Medulla oblongata (tissue), 1 donor: ENCODE data around the gene SYT3.
"Not testable (repeated sequence)": the region's sequence is repeated elsewhere in the genome, so short reads cannot be mapped to it uniquely, and the experiment has no call there.

ENCODE experiments used
- DNase-seq: peaks from one replicate; pipeline ENCODE4 v3.0.0-alpha.2; 2015; ENCODE audit errors: extremely low spot score

SYT3 gene

DNA sequence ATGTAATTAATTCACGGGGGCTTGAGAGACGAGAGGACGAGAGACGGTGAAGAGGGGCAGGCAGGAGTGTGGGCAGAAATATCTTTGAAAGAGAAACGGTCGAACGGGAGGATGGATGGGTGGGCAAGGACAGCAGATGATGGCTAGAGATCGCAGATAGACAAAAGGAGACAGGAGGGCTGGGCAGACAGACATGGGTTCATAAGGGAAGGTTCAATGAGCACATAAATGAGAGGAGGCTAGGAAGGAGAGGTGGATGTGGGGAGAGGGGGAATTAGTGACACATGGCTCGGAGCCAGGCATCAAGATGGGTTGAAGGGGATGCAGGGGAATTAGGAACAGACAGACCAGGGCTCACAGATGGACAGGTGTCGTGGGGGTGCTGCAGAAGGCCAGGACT is 1.1 kb downstream of the SYT3 start:
- DNase-seq, result no peak

DNA sequence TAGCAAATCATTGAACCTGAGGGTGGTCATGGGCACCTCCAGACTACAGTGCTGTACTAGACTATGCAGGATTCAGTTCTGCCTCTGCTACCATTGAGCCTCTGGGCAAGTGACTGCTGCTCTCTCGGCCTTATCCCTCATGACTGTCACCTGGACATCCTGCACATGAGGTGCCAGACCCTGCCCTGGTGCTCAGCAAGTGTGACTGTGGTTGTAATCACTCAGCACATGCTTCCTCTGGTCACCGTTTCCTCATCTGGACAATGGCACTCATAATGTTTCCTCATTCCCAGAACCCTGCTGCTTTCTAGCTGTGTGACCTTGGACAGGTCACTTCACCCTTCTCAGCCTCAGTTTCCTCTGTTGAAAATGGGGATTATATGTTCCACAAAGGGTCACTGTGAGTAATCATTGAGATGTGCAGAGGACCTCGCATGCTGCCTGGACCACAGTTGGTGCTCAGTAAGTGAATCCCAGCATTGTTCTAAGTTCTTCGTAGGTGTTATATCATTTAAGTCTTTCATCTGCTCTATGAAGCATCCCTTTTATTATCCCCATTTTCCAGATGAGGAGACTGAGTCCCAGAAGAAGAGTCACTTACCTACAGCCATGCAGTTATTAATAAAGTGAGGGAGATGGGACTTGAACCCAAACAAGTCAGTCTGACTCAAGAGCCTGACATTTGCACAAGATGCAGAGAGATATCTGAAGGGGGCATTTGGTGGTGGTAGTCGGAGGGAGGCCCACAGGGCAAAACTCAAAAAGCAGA is 3.2 kb downstream of the SYT3 start:
- no peak for DNase-seq

DNA sequence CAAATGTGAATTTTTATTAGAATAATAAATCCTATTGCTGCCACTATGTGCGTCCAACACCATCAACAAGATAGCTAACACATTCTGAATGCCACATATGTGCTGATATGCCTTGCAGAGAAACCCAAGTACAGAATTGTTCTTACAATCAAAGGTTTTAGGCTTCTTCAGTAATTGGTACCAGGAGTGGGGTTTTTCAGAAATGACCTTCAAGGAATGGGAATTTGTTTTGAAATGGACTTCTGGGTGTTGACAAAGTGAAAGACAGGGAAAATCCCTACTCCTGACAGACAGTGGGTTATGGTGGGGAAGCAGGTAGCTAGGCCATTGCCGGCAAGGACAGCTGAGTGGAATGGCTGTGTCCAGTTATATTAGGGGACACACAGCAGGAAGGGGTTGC is 5.7 kb downstream of the SYT3 start:
- DNase-seq, result no peak

DNA sequence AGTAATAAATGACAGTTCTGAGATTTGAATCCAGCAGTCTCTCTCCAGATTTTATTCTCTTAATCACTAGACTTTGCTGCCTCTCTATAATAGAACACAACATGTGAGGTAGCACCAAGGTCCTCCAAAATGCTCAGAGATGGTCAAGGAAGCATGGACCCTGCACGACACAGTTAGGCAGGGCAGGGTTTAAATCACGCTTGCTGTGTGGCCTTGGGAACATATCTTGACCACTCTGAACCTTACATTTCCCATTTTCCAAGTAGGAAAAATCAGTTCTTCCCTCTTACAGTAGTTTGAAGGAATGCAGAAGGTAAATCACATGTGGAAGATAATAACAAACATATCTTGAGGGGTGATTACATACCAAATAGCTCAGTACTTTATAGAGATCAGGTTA is 6.3 kb downstream of the SYT3 start:
- DNase-seq, result no peak

DNA sequence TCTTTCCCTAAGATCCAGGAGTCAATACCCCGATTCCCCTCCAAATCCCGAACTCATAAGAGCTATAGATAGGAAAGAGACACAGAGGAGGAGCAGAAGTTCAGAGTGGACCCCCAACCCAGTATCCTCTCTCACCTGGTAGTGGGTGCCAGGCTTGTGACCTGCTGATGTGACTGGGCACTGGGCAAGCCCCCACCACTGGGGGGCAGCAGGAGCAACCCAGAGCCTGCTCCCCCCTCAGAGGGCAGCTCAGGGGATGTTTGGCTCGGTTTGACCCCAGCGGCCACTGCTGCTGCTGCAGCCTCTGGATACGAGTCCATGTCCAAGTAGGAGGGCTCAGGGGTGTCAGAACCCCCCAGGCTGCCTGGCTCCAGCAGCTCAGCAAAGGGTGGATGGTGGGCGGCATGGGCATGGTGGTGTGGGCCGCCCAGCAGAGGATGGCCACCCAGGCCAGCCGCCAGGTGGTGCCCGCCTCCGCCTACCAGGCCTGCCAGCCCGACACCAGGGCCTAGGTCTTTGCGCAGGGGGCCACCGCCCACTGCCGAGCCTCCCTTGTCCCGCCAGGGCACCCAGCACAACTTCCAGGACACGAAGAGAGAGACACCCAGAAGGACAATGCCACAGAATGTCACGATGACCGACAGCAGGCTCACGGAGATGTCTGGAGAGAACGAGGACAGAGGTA is 7.4 kb downstream of the SYT3 start:
- DNase-seq, result no peak

DNA sequence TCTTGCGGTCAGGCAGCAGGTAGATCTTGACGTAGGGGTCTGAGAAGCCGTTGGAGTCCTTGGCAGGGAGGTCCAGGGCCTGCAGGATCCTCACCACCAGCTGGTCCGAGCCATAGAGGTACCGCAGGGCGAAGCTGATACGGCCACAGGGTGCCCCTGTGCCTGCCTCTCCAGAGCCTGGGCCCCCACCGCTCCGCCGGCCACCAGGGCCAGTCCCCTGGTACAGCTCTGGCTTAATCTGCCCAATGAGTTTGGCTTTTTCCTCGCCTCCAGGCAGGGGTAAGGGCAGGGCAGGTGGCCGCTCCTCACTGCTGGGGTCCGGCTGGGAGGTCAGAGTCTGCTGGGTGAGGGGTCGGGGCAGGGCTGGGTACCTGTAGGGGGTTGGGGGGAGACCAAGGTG is 9.9 kb downstream of the SYT3 start:
- no peak for DNase-seq

DNA sequence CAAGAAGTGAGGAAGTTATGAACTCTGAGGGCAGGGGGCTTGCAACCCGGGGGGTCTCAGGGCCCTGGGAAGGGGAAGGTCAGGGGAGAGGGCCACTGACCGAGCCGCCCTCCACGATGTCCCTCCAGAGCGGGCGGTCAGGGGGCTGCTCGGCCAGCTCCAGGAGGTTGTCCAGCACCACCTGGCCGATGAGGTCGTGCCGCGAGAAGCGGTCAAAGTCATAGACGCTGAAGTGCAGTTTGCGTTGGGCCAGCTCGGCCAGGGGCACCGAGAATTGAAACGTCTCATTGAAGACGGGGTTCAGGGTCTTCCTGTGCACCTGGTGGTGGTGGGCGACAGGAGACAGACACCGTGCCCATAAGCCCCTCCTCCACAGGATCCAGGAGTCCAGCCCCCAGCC is 10.5 kb downstream of the SYT3 start:
- no peak for DNase-seq

DNA sequence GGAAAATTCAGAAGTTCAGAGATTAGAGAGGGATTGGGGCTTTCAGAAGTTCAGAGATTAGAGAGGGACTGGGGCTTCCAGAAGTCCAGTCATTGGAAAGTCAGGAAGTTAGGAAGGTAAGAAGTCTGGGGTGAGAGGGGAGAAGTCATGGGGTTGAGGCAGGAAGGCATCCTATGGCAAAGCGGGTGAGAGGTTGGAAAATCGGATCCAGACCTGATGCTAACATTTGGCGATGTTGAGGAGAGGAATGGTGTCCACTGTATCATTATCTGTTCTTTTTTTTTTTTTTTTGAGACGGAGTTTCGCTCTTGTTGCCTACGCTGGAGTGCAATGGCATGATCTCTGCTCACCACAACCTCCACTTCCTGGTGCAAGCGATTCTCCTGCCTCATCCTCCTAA is 11.1 kb downstream of the SYT3 start:
- DNase-seq, result no peak

DNA sequence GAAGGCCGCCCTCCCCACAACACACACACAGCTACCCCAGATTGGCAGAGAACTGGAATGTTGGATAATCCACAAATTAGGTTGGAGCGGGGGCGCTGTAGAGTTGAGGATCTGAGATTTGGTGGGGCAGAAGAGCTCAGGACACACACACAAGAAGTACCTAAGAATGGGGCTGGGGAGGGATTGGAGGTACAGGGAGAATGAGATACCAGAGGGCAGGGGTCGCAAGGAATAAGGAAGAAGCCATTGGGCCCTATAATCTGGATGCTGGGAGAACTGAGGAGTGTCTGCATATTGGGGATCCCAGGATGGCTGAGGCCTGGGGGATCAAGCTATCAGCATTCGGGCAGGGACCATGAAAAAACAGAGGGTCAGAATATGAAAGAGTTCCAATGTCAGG is 11.5 kb downstream of the SYT3 start:
- no peak for DNase-seq

DNA sequence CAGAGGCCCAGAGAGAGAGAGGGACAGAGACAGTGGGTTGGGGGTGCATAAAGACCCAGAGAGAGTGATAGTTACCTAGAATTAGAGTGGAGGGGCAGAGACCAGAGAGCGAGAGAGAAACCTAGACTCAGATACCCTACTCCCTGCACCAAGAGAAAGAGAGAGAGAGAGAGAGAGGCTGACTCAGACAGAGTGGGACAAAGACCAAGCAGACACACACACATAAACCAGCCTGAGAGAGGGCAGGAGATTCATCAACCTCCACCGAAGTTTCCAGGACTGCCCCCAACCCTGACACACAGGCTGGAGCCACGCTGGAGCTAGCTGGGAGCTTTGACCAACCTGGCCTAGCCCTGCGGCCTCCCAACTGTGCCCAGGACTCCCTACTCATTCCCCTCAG is 12.9 kb downstream of the SYT3 start:
- DNase-seq, result no peak

DNA sequence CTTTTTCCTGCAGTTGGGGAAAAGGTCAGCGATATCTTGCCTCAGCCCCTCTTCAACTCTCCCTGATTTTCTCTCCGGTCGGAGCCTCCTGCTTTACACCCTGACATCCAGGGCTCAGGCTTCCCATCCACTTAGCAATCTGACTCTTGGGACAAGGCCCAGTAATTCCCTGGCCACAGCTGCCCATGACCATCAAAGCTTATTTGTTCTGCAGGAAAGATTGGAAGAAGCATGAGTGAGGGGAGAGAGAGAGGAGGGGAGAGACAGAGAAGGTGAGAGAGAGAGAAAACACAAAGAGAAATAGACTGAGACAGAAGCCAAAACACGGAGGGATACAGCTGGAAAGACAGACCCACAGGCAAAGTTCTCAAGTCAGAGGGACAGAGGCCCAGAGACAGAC is 13.7 kb downstream of the SYT3 start:
- no peak for DNase-seq

DNA sequence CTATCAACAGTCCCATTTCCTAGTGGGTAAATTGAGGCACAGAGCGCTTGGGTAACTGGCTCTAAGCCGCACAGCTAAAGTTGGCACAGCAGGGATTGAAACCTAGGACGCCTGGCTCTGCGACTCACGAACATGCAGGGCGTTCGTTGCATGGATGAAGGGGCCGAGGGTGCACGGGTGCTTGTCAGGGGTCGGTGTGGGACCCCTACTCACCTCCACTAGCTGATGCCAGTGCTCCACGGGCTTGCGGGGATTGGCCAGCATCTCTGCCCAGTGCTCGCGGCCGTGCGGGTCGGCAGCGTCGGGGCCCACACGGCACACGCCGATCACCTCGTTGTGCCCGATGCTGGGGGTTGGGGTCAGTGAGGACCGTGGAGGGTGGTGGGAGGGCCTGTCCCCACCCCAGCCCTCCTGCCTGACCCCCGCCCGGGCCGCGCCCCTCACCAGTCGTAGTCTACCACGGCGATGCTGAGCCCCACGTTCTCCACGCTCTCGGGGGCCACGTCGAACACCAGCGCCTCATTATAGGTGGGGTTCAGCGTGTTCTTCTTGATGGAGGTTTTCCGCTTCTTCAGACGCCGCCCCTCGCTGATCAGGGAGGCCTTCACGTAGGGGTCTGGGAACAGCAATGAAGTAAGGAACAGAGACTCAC is 14.6 kb downstream of the SYT3 start:
- no peak for DNase-seq

DNA sequence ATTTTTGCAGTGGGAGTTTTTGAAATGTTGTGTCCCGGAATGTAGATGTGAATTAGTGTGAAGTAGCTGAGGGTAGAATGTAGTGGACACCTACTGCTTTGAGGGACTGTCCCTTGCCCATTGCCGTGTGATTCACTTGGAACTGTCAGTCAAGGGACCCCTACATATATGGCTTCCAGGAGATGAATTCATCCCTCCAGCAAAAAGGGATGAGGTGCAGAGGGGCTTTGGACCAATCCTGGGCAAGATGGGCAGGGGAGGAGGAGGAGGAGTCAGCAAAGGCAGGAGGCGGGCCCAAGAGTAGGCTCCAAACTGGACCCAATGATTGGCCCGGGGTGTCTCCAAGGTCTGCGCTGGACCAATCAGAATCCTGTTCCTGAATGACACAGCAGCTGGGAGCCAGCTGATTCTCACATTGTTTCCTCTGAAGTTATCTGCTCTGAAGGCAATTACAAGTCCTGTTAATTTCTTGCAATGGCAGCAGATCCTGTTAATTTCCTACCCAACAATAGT is 19.2 kb downstream of the SYT3 start:
- DNase-seq, result not testable (repeated sequence)

DNA sequence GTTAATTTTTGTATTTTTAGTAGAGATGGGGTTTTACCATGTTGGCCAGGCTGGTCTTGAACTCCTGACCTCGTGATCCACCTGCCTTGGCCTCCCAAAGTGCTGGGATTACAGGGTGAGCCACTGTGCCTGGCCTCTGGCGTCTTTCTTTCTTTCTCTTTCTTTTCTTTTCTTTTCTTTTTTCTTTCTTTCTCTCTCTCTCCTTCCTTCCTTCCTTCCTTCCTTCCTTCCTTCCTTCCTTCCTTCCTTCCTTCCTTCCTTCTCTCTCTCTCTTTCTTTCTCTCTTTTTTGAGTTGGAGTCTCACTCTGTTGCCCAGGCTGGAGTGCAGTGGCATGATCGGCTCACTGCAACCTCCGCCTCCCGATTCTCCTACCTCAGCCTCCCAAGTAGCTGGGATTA is 20.5 kb downstream of the SYT3 start:
- not testable (repeated sequence) for DNase-seq

DNA sequence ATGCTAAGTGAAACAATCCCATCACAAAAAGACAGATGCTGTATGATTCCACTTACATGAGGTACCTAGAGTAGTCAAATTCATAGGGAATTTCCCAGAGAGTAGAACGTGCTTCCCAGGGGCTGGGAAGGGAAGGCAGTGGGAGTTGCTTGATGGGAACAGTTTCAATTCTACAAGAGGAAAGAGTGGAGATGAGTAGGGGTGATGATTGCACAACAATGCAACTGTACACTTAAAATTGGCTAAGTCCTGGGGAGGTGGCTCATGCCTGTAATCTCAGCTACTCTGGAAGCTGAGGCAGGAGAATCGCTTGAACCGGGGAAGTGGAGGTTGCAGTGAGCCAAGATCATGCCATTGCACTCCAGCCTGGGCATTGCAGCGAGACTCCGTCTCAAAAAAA is 21.3 kb downstream of the SYT3 start:
- DNase-seq, result not testable (repeated sequence)

DNA sequence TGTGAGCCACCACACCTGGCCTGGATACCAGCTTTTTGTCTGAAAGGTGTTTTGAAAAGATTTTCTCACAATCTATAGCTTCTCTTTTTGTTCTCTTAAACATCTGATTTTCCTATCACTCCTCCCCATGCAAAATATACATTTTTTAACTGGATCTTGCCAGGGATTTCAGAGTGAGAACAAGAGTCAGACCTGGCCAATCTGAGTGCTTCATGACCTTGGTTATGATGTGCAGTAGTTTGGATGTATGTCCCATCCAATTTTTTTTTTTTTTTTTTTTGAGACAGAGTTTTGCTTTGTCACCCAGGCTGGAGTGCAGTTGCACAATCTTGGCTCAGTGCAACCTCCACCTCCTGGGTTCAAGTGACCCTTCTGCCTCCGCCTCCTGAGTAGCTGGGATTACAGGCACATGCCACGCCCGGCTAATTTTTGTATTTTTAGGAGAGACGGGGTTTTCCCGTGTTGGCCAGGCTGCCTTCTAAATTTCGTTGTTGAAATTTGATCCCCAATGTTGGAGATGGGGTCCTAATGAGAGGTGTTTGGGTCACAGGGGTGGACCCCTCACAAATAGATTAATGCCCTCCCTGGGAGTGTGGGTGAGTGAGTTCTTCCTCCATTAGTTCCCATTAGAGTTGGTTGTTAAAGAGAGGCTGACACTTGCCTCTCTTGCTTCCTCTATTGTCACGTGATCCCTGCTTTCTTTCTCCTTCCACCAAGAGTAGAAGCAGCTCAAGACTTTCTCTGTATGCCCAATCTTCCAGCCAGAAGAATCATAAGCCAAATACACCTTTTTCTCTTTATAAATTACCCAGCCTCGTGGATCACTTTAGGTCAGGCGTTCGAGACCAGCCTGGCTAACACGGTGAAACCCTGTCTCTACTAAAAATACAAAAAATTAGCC is 26.9 kb downstream of the SYT3 start:
- not testable (repeated sequence) for DNase-seq

DNA sequence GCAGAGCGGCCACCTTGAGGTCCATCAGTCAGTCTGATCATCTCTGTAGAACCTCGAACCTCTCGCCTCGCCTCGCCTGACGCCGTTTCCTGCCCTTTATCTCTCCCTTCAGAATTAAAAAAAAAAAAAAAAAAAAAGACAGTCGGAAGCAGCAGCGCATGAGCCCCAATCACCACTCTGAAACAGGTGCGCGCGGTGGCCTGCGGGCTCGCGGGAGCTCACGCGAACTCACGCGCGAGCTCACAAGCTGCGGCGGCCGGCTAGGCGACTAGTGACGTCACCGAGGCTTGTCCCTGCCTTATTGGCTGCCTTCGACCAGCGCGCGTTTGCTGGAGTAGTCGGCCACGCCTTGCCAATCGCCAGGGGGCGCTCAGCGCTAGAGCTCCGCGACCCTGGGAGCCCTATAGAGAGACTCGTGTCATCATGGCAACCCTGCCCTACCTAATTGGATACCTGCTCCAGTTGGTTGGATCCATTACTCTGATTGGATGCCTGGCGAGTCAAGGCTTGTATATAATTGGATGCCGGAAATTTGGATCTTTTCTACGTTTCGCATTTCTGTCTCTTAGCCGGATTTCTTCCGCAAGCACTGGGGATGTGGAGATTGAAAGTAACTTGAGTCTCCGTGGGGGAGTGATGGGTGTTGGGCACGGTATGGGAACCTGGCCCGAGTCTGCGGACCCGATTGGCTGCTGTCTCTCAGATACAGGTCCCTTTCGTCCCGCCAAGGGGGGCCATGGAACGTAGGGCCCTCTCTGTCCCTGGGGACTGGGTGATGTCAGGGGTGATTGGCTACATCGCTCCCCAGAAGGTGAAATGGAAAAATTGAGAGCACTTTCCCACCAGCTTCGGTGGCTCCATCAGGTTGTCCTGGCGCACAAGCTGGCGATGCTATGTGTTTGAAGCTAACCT is 31.6 kb downstream of the SYT3 start:
- peak; percentile 97 for DNase-seq

DNA sequence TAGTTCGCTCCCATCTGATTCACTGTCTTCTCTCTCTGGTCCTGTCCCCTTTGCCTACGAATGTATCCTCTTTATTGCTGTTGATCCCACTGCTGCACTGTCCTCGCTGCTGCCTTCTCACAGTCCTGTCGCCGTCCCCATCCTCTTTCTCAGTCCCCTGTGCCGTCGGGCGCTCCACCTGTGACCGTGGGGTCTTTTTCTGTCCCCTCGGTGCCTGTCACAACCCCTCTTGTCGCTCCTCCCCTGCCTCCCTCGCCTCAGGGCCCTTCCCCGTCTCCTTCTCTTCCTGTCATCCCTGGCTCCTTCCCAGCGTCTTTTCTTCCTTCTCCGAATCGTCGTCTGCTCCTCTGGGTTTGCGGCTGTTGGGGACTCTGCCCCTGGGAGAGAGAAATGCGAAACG is 32.3 kb downstream of the SYT3 start:
- DNase-seq, result no peak

DNA sequence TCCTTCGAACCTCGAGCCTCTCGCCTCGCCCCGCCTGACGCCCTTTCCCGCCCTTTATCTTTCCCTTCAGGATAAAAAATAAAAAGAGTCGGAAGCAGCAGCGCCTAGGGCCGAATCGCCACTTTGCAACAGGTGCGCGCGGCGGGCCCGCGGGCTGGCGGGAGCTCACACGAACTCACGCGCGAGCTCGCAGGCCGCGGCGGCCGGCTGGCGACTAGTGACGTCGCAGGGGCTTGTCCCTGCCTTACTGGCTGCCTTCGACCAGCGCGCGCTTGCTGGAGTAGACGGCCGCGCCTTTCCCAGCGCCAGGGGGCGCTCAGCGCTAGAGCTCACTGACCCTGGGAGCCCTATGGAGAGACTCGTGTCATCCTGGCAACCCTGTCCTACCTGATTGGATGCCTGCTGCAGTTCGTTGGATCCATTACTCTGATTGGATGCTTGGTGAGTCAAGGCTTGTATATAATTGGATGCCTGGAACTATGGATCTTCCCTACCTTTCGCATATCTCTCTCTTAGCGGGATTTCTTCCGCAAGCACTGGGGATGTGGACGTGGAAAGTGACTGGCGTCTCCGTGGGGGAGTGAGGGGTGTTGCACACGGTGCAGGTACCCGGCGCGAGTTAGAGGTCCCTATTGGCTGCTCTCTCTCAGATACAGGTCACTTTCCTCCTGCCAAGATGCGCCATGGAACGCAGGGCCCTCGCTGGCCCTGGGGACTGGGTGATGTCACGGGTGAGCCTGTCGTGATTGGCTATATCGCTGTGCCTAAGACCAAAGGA is 33.4 kb downstream of the SYT3 start:
- DNase-seq, result not testable (repeated sequence)
